ENCODE results near the gene KMT5B.

DNA sequence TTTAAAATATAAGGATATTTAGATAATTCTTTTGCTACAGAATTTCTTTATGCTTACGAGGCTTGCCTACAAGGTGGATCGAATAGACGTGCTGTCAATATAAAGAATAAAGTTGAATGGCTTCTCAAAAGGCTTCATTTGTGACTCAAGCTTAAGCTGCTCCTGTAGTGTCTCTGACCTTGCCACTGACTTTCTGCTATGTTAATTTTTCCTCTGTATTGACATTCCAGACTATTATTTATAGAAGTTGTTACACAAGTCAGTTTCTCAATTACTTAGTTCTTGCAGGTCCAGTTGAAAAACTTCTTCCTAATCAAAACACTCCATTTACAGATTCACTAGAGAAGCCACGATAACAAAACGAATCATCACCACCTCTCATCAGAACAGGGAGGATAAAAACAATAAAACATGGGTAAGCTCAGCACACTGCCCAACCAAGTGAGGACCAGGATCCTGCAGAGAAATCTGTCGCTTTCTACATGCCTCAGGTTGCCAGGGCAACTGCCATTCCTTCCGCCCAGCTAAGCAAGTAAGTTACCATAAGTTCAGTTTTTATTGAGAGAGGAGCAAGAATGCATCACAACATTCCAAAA lies 52.9 kb downstream of the KMT5B start:
- TF ChIP-seq GATA3 (IDR thresholded peaks at IDR 0.05; ENCODE audit: low read depth, low read length) (no peak), GATA2 (IDR thresholded peaks at IDR 0.05; ENCODE audit: low read depth, low read length) (no peak)
